Central memory CD4-positive, alpha-beta T cell (primary cell): Measurements from ENCODE around the gene ARHGEF11.

Experiments used
- DNase-seq: peaks from one replicate; pipeline ENCODE4 v3.0.0; 2022

ARHGEF11 gene

DNA sequence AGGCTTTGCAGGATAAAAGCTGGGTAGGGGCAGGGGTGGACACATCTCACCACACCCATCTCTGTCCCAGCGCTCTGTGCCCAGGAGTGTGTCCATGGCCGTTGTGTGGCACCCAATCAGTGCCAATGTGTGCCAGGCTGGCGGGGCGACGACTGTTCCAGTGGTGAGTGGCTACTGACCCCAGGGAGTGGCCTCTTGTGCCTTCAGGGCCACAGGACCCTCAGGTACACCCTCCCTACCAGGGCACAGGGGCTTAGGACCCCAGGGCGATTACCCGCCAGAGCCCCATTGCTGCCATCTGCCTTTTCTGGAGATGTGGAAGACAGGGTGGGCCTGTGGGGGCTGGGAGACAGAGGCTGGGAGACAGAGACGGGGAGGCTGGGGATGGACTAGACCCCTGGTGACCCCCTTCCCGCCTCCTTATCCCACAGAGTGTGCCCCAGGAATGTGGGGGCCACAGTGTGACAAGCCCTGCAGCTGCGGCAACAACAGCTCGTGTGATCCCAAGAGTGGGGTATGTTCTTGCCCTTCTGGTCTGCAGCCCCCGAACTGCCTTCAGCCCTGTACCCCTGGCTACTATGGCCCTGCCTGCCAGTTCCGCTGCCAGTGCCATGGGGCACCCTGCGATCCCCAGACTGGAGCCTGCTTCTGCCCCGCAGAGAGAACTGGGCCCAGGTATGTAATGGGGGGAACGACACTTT, 139.2 kb downstream of the ARHGEF11 start:
- no peak for DNase-seq

DNA sequence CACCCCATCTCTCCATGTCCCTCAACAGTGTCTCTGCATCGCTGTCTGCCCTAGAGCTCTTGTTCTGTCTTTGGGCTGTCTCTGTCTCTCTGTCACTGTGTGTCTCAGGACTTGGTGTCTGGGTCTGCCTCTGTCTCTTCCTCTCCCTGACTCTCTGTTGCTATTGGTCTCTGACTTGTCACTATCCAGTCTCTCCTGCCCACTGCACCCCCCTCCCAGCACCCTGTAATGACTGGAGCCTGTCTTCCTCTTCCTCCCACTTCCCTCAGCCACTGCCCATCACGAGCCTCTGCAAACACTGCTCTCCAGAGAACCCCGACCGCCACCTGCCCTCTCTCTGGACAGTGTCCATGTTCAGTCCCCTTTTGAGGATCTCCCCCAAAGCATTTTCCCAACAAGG, 139.9 kb downstream of the ARHGEF11 start:
- DNase-seq: no peak

GRCh38 chr1:156905176-156905575, 140.4 kb downstream of the ARHGEF11 start:
- DNase-seq: no peak

- DNase-seq: no peak
Measured at GRCh38 chr1:156904187-156904959, 141.2 kb downstream of the ARHGEF11 start.

DNA sequence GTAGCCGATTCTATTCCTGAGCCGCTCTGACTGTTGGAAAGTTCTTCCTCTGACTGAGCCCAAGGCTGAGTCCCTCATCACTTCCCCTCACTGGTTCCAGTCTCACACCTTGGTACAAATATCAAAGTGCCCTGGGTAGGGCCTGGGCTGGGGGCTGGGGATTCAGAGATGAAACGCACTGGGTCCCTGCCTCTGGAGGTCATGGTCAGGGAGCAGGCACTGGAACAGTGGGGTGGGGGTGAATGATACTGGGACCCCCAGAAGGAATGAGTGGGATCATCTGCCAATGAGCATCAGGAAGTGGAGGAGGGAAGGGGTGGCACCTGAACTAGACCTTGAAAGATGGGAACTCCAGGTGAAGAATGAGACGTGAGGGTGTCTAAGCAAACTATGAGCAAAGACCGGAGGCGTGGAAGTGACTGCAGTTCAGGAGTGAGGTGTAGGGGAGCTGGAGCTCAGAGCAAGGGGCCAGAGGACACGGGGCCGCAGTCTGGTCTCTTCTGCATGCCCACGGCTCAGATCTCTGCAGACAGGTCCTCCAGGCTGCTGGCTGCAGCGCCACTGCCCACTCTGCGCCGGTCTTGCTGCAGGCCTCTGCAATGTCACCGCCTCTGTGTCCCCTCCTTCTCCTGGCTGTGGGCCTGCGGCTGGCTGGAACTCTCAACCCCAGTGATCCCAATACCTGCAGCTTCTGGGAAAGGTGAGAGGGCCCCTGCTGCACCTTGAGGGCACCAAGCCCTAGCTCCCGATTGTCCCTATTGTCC, 142.0 kb downstream of the ARHGEF11 start:
- no peak for DNase-seq

DNA sequence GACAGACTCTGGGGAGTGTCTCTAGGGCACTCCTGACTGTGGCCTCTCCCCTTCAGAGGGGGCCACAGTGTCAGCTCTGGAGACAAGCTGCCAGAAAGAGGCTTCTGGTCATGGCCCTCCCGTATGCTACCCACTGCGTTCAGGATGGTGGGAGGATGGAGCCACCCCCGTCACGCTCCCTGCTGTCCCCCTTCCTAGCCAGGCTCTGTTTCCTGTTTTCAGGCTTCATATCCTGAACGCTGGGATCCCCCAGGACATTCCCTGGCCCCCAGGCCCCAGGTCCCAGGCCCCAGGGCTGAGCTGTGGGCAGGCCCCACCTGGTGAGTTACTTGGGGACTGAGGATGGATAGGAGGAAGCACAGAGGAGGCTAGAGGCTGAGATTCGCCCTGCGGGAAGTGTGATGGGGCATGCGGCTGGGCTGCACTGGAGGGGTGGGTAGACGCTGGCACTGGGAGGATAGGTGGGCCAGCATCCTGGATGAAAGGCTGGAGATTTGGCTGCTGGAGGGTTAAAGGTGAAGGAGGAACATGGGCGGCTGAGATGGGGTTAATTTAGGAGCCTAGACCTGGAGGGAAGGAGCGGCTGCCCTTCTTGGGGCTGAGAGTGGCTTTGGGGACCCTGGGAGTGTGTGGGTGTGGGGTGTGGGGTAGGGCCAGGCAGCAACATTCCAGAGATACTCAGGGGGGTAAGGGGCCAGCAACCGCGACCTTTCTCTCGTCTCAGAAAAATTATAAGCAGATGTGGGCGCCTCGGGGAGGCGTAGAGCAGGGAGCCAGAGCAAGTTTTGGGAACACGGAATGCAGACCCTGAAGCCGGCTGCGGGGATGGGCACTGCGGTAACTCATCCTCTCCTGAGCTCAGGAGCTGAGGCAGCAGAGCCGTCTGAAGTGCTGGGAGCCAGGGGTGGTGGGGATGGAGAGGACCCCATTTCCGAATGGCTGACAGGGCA, 143.3 kb downstream of the ARHGEF11 start:
- DNase-seq: no peak

DNA sequence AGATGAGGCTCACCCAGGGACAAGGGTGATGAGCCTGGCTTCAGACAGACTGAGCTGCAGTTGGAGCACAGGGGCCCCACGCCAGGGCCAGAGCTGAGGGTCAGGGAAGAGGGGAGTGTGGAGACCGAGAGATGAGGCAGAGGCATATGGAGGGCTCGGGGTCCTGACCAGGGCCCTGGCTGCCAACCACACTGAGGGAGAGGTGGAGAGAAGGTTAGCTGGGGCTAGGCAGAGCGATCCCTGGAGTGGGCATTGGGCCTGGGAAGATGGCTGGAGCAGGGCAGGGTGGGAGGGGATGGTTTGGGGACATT, 144.0 kb downstream of the ARHGEF11 start:
- no peak for DNase-seq

GRCh38 chr1:156900896-156901589, 144.5 kb downstream of the ARHGEF11 start:
- no peak for DNase-seq

GRCh38 chr1:156899956-156900718, 145.4 kb downstream of the ARHGEF11 start:
- DNase-seq: no peak

GRCh38 chr1:156898971-156899664, 146.4 kb downstream of the ARHGEF11 start:
- no peak for DNase-seq

DNA sequence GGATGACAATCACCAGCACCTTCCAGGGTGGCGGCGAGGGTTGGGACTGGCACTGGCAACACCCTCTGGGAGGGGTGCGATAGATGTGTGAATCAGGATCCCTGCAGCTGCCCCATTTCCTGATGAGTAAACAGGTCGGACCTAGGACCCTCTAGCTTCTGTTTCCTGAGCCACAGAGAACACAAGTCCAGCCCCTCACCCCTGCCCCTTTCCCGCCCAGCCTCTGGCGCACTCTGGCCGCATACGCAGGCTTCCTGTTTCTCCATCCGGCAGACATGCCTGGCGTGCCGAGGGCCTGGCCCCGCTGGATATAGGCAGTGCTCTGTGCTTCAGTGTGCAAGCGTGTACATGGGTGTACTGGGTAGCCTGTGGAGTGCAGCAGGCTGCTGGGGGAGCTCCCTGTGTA, 147.4 kb downstream of the ARHGEF11 start:
- no peak for DNase-seq

DNA sequence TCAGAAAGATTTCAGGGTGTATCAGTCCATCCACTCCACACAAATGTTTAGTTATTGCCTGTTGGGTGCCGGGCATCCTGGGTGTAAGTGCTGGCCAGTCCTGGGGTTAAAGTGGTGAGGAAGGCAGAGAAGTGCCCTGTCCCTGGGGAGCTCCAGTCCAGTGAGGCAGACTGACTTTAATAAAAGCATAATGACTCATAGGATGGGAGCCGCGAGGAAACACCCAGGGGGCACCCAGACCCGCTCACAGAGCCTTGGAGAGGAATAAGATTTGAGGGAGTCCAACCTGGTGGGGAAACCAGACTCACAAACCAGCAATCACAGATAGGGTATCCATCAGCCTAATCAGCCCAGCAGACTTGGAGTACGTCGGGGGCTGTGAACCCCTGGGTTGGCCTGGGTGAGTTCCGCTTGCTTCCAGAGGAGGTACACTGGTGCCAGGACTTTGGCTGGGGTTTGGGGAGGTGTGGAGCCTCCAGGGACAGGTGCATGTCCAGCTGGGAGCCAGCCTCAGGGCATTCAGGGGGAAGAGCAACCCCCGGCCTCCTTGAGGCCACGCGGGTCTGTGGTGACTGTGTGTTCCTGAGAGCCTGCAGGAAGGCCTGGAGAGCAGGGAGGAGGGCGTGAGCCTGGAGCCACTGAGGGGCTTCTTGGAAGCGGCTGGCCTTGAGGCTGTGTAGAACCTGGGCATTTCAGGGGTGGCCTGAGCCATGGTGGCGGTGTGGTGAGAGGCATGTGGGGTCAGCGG, 148.3 kb downstream of the ARHGEF11 start:
- DNase-seq: no peak

DNA sequence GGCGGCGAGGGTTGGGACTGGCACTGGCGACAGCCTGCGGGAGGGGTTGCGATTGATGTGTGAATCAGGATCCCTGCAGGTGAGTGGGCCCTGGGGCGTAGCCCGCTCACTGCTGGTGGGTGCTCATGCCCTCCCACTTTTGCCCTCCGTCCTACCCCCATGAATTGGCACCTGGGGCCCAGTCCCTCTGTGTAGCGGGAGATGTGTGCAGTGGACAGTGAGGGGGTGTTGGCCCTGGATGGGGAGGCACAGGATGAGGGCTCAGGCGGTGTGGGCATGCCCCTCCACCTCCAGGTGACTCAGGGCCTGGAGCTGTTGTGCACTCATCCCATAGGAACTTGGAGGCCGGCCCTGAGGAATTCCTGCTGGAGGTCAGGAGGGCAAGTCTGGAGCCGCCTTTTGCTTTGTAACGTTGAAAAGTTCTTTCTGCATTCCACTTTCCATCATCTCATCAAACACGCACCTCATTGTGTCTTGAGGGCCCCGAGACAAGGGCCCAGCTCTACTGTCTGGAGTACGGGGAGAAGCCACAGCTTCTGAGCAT, 149.0 kb downstream of the ARHGEF11 start:
- no peak for DNase-seq

DNA sequence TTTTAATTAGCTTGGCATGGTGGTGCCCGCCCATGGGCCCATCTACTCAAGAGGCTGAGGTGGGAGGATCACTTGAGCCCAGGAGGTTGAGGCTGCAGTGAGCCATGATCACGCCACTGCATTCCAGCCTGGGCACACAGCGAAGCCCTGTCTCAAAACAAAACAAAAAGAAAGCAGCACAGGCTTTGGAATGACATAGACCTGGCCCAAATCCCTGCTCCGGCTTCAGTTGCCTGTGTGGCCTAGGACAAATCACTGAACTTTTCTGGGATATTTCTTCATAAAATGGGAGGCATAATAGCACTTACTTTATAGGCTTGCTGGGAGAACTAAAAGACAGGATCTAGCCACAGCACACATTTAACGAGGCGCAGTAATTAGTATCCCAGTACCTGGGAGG, 149.6 kb downstream of the ARHGEF11 start:
- no peak for DNase-seq

- DNase-seq: no peak
Measured at GRCh38 chr1:156895455-156895812, 150.1 kb downstream of the ARHGEF11 start.

- DNase-seq: no peak
Measured at GRCh38 chr1:156894711-156895454, 150.7 kb downstream of the ARHGEF11 start.

DNA sequence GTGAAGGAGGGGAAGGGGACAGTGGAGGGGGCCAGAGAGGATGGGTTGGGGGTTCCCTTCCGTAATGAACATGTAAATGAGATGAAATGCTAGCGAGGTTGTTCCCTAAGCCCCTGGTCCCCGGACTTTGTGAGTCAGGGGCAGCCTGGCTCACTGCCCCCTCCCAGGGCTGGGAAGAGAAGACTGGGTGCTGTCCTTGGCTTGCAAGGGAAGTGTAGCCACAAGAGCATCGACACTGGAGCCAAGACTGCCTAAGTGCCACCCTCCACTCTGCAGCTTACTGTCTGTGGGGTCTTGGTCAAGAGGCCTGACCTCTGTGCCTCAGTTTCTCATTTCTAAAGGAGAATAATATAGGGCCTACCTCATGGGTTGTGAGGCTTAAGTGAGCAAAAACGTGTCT, 151.5 kb downstream of the ARHGEF11 start:
- no peak for DNase-seq

- no peak for DNase-seq
Measured at GRCh38 chr1:156893048-156893953, 152.2 kb downstream of the ARHGEF11 start, which contains the start of gene PEAR1. Gene PEAR1, plus strand, starts transcription at chr1:156893718. Its CDS starts 10,209 bp downstream, at chr1:156903927.
